Raji (cell line): ENCODE measurements around the gene MILR1.

Source experiments
- POLR2A ChIP-seq: IDR thresholded peaks from 2 replicates; pipeline ENCODE4 v1.6.1; 2011; ENCODE audit warnings: low read depth, low read length, control low read depth; ENCODE audit not compliant: insufficient read depth

MILR1 gene

DNA sequence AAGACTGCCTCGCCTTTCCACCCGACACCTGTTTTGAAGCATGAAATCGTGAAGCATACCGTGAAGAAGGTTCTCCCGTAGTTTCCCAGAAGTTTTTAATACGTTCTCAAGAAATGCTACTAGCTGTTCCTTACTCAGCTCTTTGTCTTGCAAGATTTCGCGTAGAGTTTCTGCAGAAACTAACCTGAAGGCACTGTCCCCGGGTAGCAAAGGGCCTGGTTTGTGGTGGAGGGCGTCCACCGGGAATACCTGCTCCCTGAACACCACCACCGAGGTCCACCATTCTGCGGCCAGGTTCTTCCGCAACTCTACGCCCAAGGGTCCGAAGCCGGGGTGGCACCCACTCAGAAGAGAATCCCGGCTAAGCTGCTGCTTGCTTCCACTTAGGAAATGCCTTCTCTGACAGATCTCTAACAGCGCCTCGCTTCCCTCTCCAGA is 47.5 kb downstream of the MILR1 start:
- no peak for TF ChIP-seq POLR2A

DNA sequence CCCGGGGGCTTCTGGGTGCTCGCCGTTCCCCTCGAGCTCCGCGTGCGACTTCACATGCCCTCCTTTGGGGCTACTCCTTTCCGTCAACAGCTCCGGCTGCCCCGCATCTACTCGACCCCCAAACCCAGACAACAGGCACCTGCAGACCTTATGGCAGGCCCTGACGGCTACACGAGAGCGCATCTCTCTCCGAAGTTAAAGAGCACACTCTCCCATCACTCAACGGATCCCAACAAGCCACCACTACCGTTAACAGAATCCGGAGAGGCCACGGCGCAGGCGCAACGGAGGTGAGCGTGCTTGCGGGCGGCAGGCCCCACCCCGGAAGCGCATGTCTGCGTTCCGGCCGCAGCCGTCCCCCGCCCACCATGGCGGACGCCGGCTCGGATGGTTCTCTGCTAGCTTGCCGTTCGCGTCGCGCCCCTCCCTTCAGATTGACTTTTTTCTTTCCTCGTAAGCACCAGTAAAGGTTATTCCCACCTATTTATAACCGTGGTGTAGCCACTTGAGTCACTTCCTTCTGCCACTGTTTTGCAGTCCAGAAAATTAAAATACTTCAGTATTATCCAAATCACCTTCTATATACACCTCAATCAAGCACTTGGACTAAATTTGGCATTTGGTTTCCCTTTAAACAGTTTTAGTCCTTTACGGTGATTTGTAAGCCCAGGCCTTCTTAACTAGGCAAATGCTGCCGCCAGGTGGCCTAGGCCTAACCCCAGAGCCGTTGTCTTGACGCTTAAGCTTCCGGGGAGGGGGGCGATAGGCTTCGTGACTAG is 48.1 kb downstream of the MILR1 start, which contains the start of gene POLG2:
TSS of gene POLG2 (minus strand) at position 269 of the 779 bp plus-strand sequence. CDS start at position 183, 86 bp downstream.
- peak; percentile 99 for TF ChIP-seq POLR2A

DNA sequence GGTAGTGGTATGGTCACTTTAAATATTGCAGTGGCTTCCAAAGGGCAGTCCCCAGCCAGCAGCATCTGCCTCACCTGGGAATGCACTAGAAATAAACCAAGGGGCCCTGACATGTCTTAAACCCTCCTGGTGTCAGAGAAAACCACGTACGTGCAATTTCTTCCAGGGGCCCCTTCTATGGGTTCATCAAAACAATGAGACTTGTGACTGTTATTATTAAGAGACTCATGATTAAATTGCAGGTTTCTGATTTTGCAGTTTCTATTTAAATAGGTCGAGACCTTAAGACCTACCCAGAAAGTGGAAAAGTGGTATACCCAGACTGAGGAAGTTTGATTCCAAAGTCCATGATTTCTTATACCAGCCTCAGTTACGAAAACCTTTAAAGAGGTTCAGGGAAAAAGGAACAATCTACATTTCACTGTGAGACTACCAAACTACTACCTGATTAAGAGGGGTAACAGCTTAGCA is 48.7 kb downstream of the MILR1 start:
- TF ChIP-seq POLR2A = no peak

DNA sequence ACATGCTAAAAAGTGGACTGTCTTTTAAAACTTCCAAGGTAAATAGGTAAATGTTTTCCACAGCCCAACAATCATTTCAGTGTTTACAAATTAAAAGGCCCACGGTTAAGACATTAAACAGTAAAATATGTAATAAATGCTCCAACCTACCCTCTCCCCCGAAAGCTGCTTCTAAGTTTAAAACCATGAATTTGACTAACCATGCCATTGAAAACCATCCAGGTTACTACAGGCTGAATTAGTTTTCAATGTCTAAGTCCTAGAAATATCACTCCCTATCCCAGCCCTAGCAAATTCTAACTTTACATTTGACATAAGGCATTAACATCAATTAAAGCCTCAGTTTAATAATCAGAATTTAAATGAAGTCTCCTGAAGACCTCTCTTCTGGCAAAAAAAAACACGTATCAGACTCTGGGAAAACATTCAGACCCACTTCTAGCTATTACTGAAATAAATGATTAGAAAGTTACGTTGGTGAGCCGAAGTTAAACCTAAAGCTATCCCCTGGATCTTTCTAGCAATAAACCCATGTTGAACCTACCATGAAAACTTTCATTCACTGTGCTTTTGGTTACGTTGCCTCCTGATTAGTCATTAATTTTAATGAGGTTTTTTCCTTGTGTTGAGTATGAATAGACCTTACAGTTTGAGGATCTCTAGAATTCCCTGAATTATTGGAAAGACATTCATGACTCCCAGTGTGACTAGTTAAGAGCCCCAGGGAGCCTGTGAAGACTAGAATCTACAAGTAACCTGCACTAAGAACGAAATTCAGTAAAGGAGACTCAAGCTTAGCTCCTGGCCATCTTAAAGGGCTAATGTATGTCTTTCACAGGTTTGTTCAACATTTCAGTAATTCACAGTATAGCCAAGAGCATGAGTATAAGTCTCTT is 49.6 kb downstream of the MILR1 start:
- TF ChIP-seq POLR2A = no peak

- no peak for TF ChIP-seq POLR2A
Observed at GRCh38 chr17:64499805-64500486, 51.0 kb downstream of the MILR1 start.

GRCh38 chr17:64500487-64500859 is 51.6 kb downstream of the MILR1 start:
- no peak for TF ChIP-seq POLR2A

GRCh38 chr17:64500862-64501765 is 52.2 kb downstream of the MILR1 start:
- TF ChIP-seq POLR2A = no peak

DNA sequence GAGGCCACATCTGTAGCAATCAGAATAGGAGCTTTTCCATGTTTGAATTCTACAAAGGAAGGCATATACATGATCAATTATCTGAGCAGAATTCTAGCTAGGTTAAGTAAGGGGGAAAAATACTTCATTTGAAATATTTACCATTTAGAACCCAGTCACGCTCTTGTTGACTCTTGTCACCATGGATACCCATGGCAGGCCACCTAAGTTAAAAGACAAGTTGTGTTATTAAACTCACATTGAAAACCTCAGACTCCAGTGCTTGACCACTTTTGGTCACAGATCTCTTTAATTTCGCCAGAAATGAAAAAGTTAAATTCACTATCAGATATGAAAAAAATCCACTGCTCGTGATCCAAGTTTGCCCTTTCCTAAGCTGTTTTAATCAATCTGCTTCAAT is 53.1 kb downstream of the MILR1 start:
- no peak for TF ChIP-seq POLR2A

DNA sequence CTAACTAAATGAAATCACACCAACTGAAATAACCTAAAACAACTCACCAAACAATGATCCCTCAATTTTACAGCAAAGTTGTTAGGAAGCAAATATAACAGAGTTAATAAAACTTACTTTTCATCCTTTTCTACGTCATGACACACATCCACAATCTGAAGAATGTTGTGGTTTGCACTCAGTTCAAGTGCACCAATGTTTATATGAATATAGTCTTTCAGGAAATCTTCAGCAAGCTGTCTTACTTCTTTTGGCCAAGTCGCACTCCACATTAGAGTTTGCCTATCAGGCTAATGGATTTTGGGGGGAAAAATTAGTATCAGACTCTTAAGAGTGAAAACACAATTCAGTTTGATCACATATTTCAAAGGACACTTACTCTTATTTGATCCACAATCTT is 53.9 kb downstream of the MILR1 start:
- TF ChIP-seq POLR2A = no peak

DNA sequence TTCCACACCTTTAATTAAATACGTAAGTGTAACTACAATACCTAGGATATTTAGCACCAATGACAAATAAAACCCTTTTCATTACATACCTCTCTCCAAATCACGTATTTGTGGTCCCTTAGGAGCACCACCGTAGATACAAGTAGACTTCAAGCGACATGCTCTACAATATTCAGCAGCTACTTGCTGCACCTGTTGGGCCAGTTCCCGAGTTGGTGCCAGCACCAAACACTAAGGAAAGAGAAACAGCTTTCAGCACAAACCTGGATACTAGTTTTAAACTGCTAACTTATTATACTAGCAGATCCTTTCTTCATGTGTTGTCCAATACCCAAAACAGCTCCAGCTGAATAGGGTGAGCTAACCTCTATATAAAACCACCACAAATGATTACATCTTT is 54.4 kb downstream of the MILR1 start:
- TF ChIP-seq POLR2A = no peak

GRCh38 chr17:64503821-64504768 is 55.2 kb downstream of the MILR1 start:
- no peak for TF ChIP-seq POLR2A

GRCh38 chr17:64504769-64505339 is 55.9 kb downstream of the MILR1 start:
- TF ChIP-seq POLR2A = no peak
